Bronchial epithelial cell (primary cell): ENCODE data around the gene PCED1A. TPM values are rescaled to one million over a fixed set of nuclear protein-coding genes. Genes with fewer than 3 reads are reported as not detected.
A peak's percentile ranks its signal among the peaks of the same experiment; 100 is the strongest.

Experiments used
- DNase-seq: peaks from one replicate; pipeline ENCODE4 v3.0.0-alpha.2; 2010; ENCODE audit warnings: low read depth
- FAIRE-seq: peaks from 2 replicates; lab custom pipeline; 2011; peaks lifted over from hg19 to GRCh38; lab: Jason Lieb, UNC
- H3K27me3 ChIP-seq: 2 replicates; pipeline ENCODE4 v1.5.1; 2011; ENCODE audit warnings: low read length; ENCODE audit not compliant: control insufficient read depth, insufficient read depth
- H3K36me3 ChIP-seq: 2 replicates; pipeline ENCODE4 v1.5.1; 2011; ENCODE audit warnings: low read length; ENCODE audit not compliant: control insufficient read depth, insufficient read depth
- H3K4me3 ChIP-seq: 2 replicates; pipeline ENCODE4 v1.5.1; 2011; ENCODE audit warnings: mild to moderate bottlenecking, low read depth, low read length, control low read depth
- CTCF ChIP-seq: IDR thresholded peaks from 2 replicates; pipeline ENCODE4 v1.5.1; 2011; ENCODE audit warnings: mild to moderate bottlenecking, moderate library complexity, low read length, control low read depth, inconsistent platforms; ENCODE audit not compliant: insufficient read depth, severe bottlenecking
- total RNA-seq: library from RNA; depleted of rRNA; stranded (reverse); fragments of >200 nt; gene quantifications from 2 replicates; pipeline ENCODE4 v1.2.1, GENCODE V29; 2014

Gene PCED1A
- total RNA-seq, 1 donor from 2014 or later, result 17.9 TPM

- DNase-seq, result peak; percentile 11
Observed at GRCh38 chr20:2798814-2799213, 41.6 kb downstream of the PCED1A start.

GRCh38 chr20:2798095-2798805 lies 42.2 kb downstream of the PCED1A start:
- peaks cover 25% of the 10 kb centered on the region for H3K27me3 ChIP-seq
- TF ChIP-seq CTCF, result no peak
- FAIRE-seq, result no peak

More at GRCh38 chr20:2798814-2799213, 41.6 kb downstream of the PCED1A start:
- no peak for TF ChIP-seq CTCF
- Histone ChIP-seq H3K4me3 (no peak overlapping the region), H3K36me3 (no peaks in the 10 kb centered on the region), H3K27me3 (peaks cover 25% of the 10 kb centered on the region)
- FAIRE-seq, result peak; percentile 23

GRCh38 chr20:2797136-2797983 lies 43.1 kb downstream of the PCED1A start:
- Histone ChIP-seq H3K36me3 (no peaks in the 10 kb centered on the region), H3K4me3 (no peak overlapping the region), H3K27me3 (peaks cover 23% of the 10 kb centered on the region)
- DNase-seq, result no peak
- TF ChIP-seq CTCF, result no peak
- FAIRE-seq, result no peak

More at GRCh38 chr20:2798095-2798805, 42.2 kb downstream of the PCED1A start:
- Histone ChIP-seq H3K4me3 (no peak overlapping the region), H3K36me3 (no peaks in the 10 kb centered on the region)
- no peak for DNase-seq

GRCh38 chr20:2796011-2796660 lies 44.3 kb downstream of the PCED1A start:
- Histone ChIP-seq H3K27me3 (peaks cover 18% of the 10 kb centered on the region), H3K4me3 (no peak overlapping the region), H3K36me3 (no peaks in the 10 kb centered on the region)
- FAIRE-seq, result no peak
- DNase-seq, result no peak
- TF ChIP-seq CTCF, result no peak

- Histone ChIP-seq H3K27me3 (peaks cover 13% of the 10 kb centered on the region), H3K36me3 (no peaks in the 10 kb centered on the region), H3K4me3 (no peak overlapping the region)
- DNase-seq, result no peak
- TF ChIP-seq CTCF, result no peak
- no peak for FAIRE-seq
Observed at GRCh38 chr20:2795451-2795850, 45.0 kb downstream of the PCED1A start.
